GM19328 (cell line): ENCODE measurements around the gene LRP8.

Experiments used
- ATAC-seq: cut with Tn5 transposase; IDR thresholded peaks from one replicate; pipeline ENCODE4 v1.9.1; 2021; ENCODE audit warnings: mild to moderate bottlenecking, moderate library complexity; ENCODE audit not compliant: unreplicated experiment

LRP8 gene

GRCh38 chr1:53340660-53341520, 13.0 kb upstream of the LRP8 start:
- ATAC-seq: no peak

GRCh38 chr1:53339736-53340635, 12.1 kb upstream of the LRP8 start:
- ATAC-seq: no peak

GRCh38 chr1:53338423-53338822, 10.6 kb upstream of the LRP8 start:
- no peak for ATAC-seq

GRCh38 chr1:53337499-53337898, 9.6 kb upstream of the LRP8 start:
- no peak for ATAC-seq

- no peak for ATAC-seq
Measured at GRCh38 chr1:53336146-53336545, 8.3 kb upstream of the LRP8 start.

GRCh38 chr1:53335661-53336060, 7.8 kb upstream of the LRP8 start:
- no peak for ATAC-seq

- ATAC-seq: no peak
Measured at GRCh38 chr1:53334781-53335180, 6.9 kb upstream of the LRP8 start.

- no peak for ATAC-seq
Measured at GRCh38 chr1:53334312-53334711, 6.4 kb upstream of the LRP8 start.

- ATAC-seq: no peak
Measured at GRCh38 chr1:53332833-53333232, 5.0 kb upstream of the LRP8 start.

- no peak for ATAC-seq
Measured at GRCh38 chr1:53332186-53332564, 4.3 kb upstream of the LRP8 start.

GRCh38 chr1:53331446-53332185, 3.7 kb upstream of the LRP8 start:
- no peak for ATAC-seq

- ATAC-seq: no peak
Measured at GRCh38 chr1:53330819-53331218, 2.9 kb upstream of the LRP8 start.

- ATAC-seq: no peak
Measured at GRCh38 chr1:53328541-53329499, 950 bp upstream of the LRP8 start.

- peak; percentile 6 for ATAC-seq
Measured at GRCh38 chr1:53327182-53327913, 522 bp downstream of the LRP8 start.

- ATAC-seq: peak; percentile 27
Measured at GRCh38 chr1:53326598-53327181, 1.2 kb downstream of the LRP8 start.

- ATAC-seq: peak; percentile 87
Measured at GRCh38 chr1:53326088-53326597, 1.7 kb downstream of the LRP8 start.

- no peak for ATAC-seq
Measured at GRCh38 chr1:53325326-53326087, 2.4 kb downstream of the LRP8 start.

GRCh38 chr1:53324728-53325297, 3.1 kb downstream of the LRP8 start:
- no peak for ATAC-seq
